CD14-positive monocyte (primary cell): ENCODE measurements around the gene GLYR1. TPM values are rescaled to one million over a fixed set of nuclear protein-coding genes. Genes with fewer than 3 reads are reported as not detected.

Source experiments
- DNase-seq, 3 donors: peaks; one replicate each; pipeline ENCODE4 v3.0.0-alpha.2; 2011 to 2022
- H2AFZ ChIP-seq: 2 replicates; pipeline ENCODE4 v1.6.0; 2012; ENCODE audit warnings: mild to moderate bottlenecking, low read depth, low read length, inconsistent platforms; ENCODE audit not compliant: insufficient read depth, poor library complexity, severe bottlenecking
- H3K27ac ChIP-seq, 2 donors: 1 replicate in 1 of 2; 2 replicates in 1 of 2; pipeline ENCODE4 v1.5.1; 2012 to 2013; ENCODE audit warnings: low read length in 2 of 2, control low read depth in 1 of 2, inconsistent platforms in 1 of 2, low read depth in 1 of 2, mild to moderate bottlenecking in 1 of 2
- H3K27me3 ChIP-seq, 2 donors: one replicate each; pipeline versions ENCODE4 v1.6.0 to v1.6.1; 2011 to 2013; ENCODE audit warnings: low read length in 2 of 2; ENCODE audit not compliant: control insufficient read depth in 2 of 2, insufficient read depth in 2 of 2
- H3K36me3 ChIP-seq, 2 donors: replicated peaks in 1 of 2; 1 replicate in 1 of 2; 2 replicates in 1 of 2; pipeline versions ENCODE4 v1.5.1 to v1.6.1; 2012 to 2013; ENCODE audit warnings: low read length in 2 of 2, control low read depth in 1 of 2, inconsistent platforms in 1 of 2, mild to moderate bottlenecking in 1 of 2; ENCODE audit not compliant: insufficient read depth in 2 of 2, control insufficient read depth in 1 of 2
- H3K4me1 ChIP-seq, 2 donors: 1 replicate in 1 of 2; 2 replicates in 1 of 2; pipeline versions ENCODE4 v1.5.1 to v1.6.1; 2012 to 2013; ENCODE audit warnings: low read length in 2 of 2, control low read depth in 1 of 2, inconsistent platforms in 1 of 2, mild to moderate bottlenecking in 1 of 2, moderate library complexity in 1 of 2; ENCODE audit not compliant: insufficient read depth in 2 of 2, control insufficient read depth in 1 of 2
- H3K4me2 ChIP-seq: replicated peaks from 2 replicates; pipeline ENCODE3; 2012; ENCODE audit warnings: low read length, moderate library complexity, mild to moderate bottlenecking; ENCODE audit not compliant: poor library complexity, severe bottlenecking; ENCODE audit errors: extremely low read depth
- H3K4me3 ChIP-seq, 3 experiments: fragments of 200-600 bp in 1 of 3; sonication (generic) in 1 of 3; replicated peaks in 1 of 3; 1 replicate in 2 of 3; 2 replicates in 1 of 3; pipeline ENCODE4 v1.5.1; 2011 to 2013; ENCODE audit warnings: low read length in 3 of 3, mild to moderate bottlenecking in 3 of 3, control low read depth in 2 of 3, low read depth in 2 of 3, inconsistent platforms in 1 of 3, moderate library complexity in 1 of 3
- H3K79me2 ChIP-seq: 2 replicates; pipeline ENCODE4 v1.6.0; 2012; ENCODE audit warnings: mild to moderate bottlenecking, control low read depth, inconsistent platforms, low read length, moderate library complexity; ENCODE audit not compliant: insufficient read depth
- H3K9ac ChIP-seq: 2 replicates; pipeline ENCODE4 v1.6.0; 2017; ENCODE audit warnings: low read length, mild to moderate bottlenecking; ENCODE audit not compliant: insufficient read depth, poor library complexity, severe bottlenecking
- H3K9me3 ChIP-seq, 2 donors: replicated peaks in 1 of 2; 1 replicate in 1 of 2; 2 replicates in 1 of 2; pipeline versions ENCODE4 v1.5.1 to v1.6.1; 2012 to 2013; ENCODE audit warnings: low read length in 2 of 2, control low read depth in 1 of 2; ENCODE audit not compliant: control insufficient read depth in 1 of 2, insufficient read depth in 1 of 2
- H4K20me1 ChIP-seq: 2 replicates; pipeline ENCODE4 v1.6.0; 2012; ENCODE audit warnings: mild to moderate bottlenecking, low read length, control low read depth, moderate library complexity; ENCODE audit not compliant: insufficient read depth
- H3K27ac Mint-ChIP-seq, 7 donors: one replicate each; pipeline ENCODE4 v1.8.0; 2020; ENCODE audit warnings: mild to moderate bottlenecking in 7 of 7, mixed read lengths in 7 of 7, moderate library complexity in 6 of 7, inconsistent platforms in 2 of 7
- H3K27me3 Mint-ChIP-seq, 3 donors: one replicate each; pipeline ENCODE4 v1.8.0; 2021 to 2022; ENCODE audit warnings: low read depth in 3 of 3, mild to moderate bottlenecking in 3 of 3, mixed read lengths in 3 of 3, moderate library complexity in 3 of 3, inconsistent platforms in 1 of 3
- H3K36me3 Mint-ChIP-seq, 2 donors: one replicate each; pipeline ENCODE4 v1.8.0; 2020; ENCODE audit warnings: mixed read lengths in 2 of 2, inconsistent platforms in 1 of 2, mild to moderate bottlenecking in 1 of 2
- H3K4me1 Mint-ChIP-seq: one replicate; pipeline ENCODE4 v1.8.0; 2020; ENCODE audit warnings: mild to moderate bottlenecking, mixed read lengths
- H3K4me3 Mint-ChIP-seq, 2 donors: one replicate each; pipeline ENCODE4 v1.8.0; 2020; ENCODE audit warnings: mild to moderate bottlenecking in 2 of 2, mixed read lengths in 2 of 2, moderate library complexity in 1 of 2
- H3K9me3 Mint-ChIP-seq, 7 donors: one replicate each; pipeline ENCODE4 v1.8.0; 2020 to 2022; ENCODE audit warnings: mixed read lengths in 7 of 7, mild to moderate bottlenecking in 6 of 7, moderate library complexity in 6 of 7, inconsistent platforms in 2 of 7
- whole genome bisulfite sequencing: methylation state at CpG from one replicate; pipeline ENCODE4 v1.1.5; 2013; ENCODE audit warnings: missing lambda C conversion rate; ENCODE audit not compliant: insufficient coverage; 5-methylcytosine and 5-hydroxymethylcytosine counted together
- intact Hi-C, 2 donors: fragments of 100-400 bp; cut with micrococcal nuclease; formaldehyde crosslinking; loops; one replicate each; pipeline versions ENCODE4 v1.15.0 to v1.15.1; 2023
- polyA plus RNA-seq, 3 donors: library from polyadenylated mRNA; depleted of rRNA in 1 of 3; unstranded in 2 of 3; stranded (reverse) in 1 of 3; fragments of 300-500 nt in 2 of 3; fragments of >200 nt in 1 of 3; fragmentation: Illumina TruSeq in 2 of 3; gene quantifications; 1 replicate in 2 of 3; 2 replicates in 1 of 3; pipeline ENCODE4 v1.2.3, GENCODE V29; 2012 to 2021
- TF ChIP-seq, protein P1 (sequence below): fragments of 200-600 bp; IDR thresholded peaks from one replicate; pipeline ENCODE4 v1.8.0; 2022; ENCODE audit warnings: antibody characterized with exemption, mild to moderate bottlenecking

The GLYR1 gene
- polyA plus RNA-seq, 3 donors = 34.2 to 41.9 (median 39.3) TPM

DNA sequence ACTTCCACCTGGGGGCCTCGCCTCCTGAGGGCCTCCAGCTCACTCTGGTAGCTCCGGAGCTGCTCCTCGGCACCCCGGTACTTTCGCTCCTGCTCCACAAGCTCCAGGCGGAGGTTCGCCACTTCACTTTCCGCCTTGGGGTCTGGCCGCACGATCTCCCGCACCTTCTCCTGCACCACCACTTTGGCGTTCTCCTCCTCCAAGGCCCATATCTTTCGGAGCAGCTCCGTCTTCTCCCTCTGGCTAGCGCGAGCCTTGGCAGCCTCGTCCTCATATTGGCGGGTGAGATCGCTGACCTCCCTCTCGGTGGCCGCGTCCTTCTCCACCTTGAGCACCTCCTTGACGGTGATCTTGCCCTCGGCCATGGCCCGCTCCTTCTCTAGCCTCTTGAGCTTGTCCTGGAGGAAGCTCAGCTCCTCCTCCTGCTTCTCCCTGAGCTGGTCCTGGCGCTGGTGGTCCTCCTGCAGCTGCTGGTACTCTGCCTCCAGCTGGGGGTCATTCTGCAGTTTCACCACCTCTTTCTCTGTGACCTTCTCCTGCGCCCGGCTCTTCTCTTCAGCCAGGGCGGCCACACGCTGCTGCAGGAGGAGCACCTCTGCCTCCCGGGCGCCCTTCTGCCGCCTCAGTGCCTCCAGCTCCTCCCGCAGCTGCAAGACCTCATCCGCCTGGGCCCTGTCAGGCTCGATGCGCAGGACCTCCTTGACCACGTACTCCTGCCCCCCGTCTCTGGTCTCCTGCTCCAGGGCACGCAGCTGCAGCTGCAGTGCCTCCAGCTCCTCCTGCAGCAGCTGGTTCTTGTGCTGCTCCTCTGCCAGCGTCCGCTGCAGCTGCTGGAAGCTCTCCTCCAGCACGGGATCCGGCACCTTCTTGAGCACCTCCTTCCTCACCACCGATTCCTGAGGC, 38.1 kb upstream of the GLYR1 start:
- intact Hi-C loops = no loop called here
- Mint-ChIP-seq H3K4me3 (no peak overlapping the region), H3K36me3 (peaks cover 71 to 77% of the 10 kb centered on the region in 2 donors), H3K27ac (peak overlapping the region in 3 of 7 donors; percentile 4 to 69 (median 20)), H3K9me3 (peaks cover 0 to 6% (median 0%) of the 10 kb centered on the region in 7 donors), H3K4me1 (no peaks in the 10 kb centered on the region), H3K27me3 (peaks cover 0 to 2% (median 0%) of the 10 kb centered on the region in 3 donors)
- Histone ChIP-seq H3K9ac (no peak overlapping the region), H3K4me3 (no peak overlapping the region), H3K36me3 (peaks cover 54 to 77% of the 10 kb centered on the region in 2 donors), H3K79me2 (no peaks in the 10 kb centered on the region), H4K20me1 (peaks cover 5% of the 10 kb centered on the region), H3K4me2 (no peak overlapping the region), H2AFZ (no peak overlapping the region), H3K9me3 (no peaks in the 10 kb centered on the region), H3K27me3 (no peaks in the 10 kb centered on the region), H3K27ac (no peak overlapping the region), H3K4me1 (no peaks in the 10 kb centered on the region)
- 98% methylated on average over 45 of the region's 45 CpGs for WGBS
- TF ChIP-seq, protein P1, sequence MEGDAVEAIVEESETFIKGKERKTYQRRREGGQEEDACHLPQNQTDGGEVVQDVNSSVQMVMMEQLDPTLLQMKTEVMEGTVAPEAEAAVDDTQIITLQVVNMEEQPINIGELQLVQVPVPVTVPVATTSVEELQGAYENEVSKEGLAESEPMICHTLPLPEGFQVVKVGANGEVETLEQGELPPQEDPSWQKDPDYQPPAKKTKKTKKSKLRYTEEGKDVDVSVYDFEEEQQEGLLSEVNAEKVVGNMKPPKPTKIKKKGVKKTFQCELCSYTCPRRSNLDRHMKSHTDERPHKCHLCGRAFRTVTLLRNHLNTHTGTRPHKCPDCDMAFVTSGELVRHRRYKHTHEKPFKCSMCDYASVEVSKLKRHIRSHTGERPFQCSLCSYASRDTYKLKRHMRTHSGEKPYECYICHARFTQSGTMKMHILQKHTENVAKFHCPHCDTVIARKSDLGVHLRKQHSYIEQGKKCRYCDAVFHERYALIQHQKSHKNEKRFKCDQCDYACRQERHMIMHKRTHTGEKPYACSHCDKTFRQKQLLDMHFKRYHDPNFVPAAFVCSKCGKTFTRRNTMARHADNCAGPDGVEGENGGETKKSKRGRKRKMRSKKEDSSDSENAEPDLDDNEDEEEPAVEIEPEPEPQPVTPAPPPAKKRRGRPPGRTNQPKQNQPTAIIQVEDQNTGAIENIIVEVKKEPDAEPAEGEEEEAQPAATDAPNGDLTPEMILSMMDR = no peak
- no peak for DNase-seq

DNA sequence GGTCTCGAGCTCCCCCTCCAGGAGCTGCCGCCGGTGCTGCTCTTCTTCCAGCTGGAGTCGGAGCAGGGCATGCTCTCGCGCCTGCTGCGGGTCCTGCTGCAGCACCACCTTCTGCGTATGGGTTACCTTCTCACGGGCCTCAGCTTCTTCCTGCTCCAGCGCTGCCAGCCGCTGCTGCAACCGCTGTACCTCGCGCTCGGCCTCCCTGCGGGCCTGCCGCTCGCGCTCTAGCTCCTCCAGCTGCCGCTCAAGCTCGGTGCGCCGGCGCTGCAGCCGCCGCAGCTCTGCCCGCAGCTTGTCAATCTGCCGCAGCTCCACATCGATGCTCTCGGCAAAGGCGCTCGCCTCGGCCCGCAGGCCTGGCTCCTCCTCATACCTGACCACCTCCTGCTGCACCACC, 37.1 kb upstream of the GLYR1 start:
- H4K20me1 ChIP-seq = peaks cover 5% of the 10 kb centered on the region
- no peak overlapping the region for H2AFZ ChIP-seq
- no peak overlapping the region for H3K9ac ChIP-seq
- H3K27me3 ChIP-seq = no peaks in the 10 kb centered on the region
- no peaks in the 10 kb centered on the region for H3K4me1 Mint-ChIP-seq
- peak overlapping the region in 1 of 7 donors; percentile 24 for H3K27ac Mint-ChIP-seq
- H3K27ac ChIP-seq = no peak overlapping the region
- H3K4me2 ChIP-seq = no peak overlapping the region
- DNase-seq = no peak
- no peaks in the 10 kb centered on the region for H3K79me2 ChIP-seq
- H3K36me3 Mint-ChIP-seq = peaks cover 77 to 87% of the 10 kb centered on the region in 2 donors
- H3K9me3 Mint-ChIP-seq = peaks cover 0 to 6% (median 0%) of the 10 kb centered on the region in 7 donors
- H3K4me1 ChIP-seq = no peaks in the 10 kb centered on the region
- 96% methylated on average over 34 of the region's 34 CpGs for WGBS
- peaks cover 64 to 87% of the 10 kb centered on the region in 2 donors for H3K36me3 ChIP-seq
- H3K27me3 Mint-ChIP-seq = peaks cover 0 to 2% (median 0%) of the 10 kb centered on the region in 3 donors
- no peak overlapping the region for H3K4me3 ChIP-seq
- TF ChIP-seq, protein P1 = no peak
- intact Hi-C loops = no loop called here
- no peak overlapping the region for H3K4me3 Mint-ChIP-seq
- no peaks in the 10 kb centered on the region for H3K9me3 ChIP-seq
